NCI-H2107 treated with DMSO at 0.1 percent for 48 hours (cell line): Measurements from ENCODE around the gene SGTB.

Experiments used
- DNase-seq: peaks from one replicate; lab custom pipeline; 2025; ENCODE audit not compliant: unreplicated experiment; lab: John Stamatoyannopoulos, UW

Gene SGTB

GRCh38 chr5:65721720-65722574 is at the start of gene SGTB, which contains the start of gene NLN:
Gene SGTB (minus strand): TSS chr5:65722109. CDS start chr5:65720807, 1,302 bp downstream.
Gene NLN (plus strand): TSS chr5:65722205. CDS start chr5:65722374, 169 bp downstream.
- DNase-seq, result no peak

GRCh38 chr5:65771266-65771665 is 49.4 kb upstream of the SGTB start:
- DNase-seq, result no peak

GRCh38 chr5:65769539-65769938 is 47.6 kb upstream of the SGTB start:
- DNase-seq, result peak; percentile 6

GRCh38 chr5:65768723-65769346 is 46.9 kb upstream of the SGTB start:
- DNase-seq, result no peak

- DNase-seq, result no peak
Observed at GRCh38 chr5:65767565-65767964, 45.7 kb upstream of the SGTB start.

GRCh38 chr5:65766781-65767180 is 44.9 kb upstream of the SGTB start:
- no peak for DNase-seq

GRCh38 chr5:65766175-65766574 is 44.3 kb upstream of the SGTB start:
- DNase-seq, result no peak

GRCh38 chr5:65765582-65765981 is 43.7 kb upstream of the SGTB start:
- DNase-seq, result no peak

- no peak for DNase-seq
Observed at GRCh38 chr5:65762234-65762633, 40.3 kb upstream of the SGTB start.

GRCh38 chr5:65760504-65761275 is 38.8 kb upstream of the SGTB start:
- no peak for DNase-seq

GRCh38 chr5:65758546-65759144 is 36.7 kb upstream of the SGTB start:
- DNase-seq, result no peak

GRCh38 chr5:65753189-65753588 is 31.3 kb upstream of the SGTB start:
- no peak for DNase-seq

GRCh38 chr5:65750938-65751337 is 29.0 kb upstream of the SGTB start:
- DNase-seq, result no peak

- DNase-seq, result no peak
Observed at GRCh38 chr5:65749956-65750355, 28.0 kb upstream of the SGTB start.

GRCh38 chr5:65749221-65749844 is 27.4 kb upstream of the SGTB start:
- DNase-seq, result no peak

GRCh38 chr5:65742565-65743231 is 20.8 kb upstream of the SGTB start:
- DNase-seq, result no peak

GRCh38 chr5:65739162-65739561 is 17.3 kb upstream of the SGTB start:
- DNase-seq, result no peak

- DNase-seq, result no peak
Observed at GRCh38 chr5:65738305-65738704, 16.4 kb upstream of the SGTB start.

GRCh38 chr5:65737842-65738241 is 15.9 kb upstream of the SGTB start:
- DNase-seq, result no peak

GRCh38 chr5:65736011-65736410 is 14.1 kb upstream of the SGTB start:
- DNase-seq, result no peak
